SK-N-SH (cell line): ENCODE results near the gene HDAC7. TPM values are rescaled to one million over a fixed set of nuclear protein-coding genes. Genes with fewer than 3 reads are reported as not detected.

Experiments
- CTCF ChIA-PET: fragments of 300-600, 350-600 bp; formaldehyde crosslinking; extraction: SDS; loops from one replicate; lab custom pipeline; 2021; lab: Yijun Ruan, JAX
- POLR2A ChIA-PET: fragments of 350-600 bp; sonication (Branson Sonifier 250); formaldehyde crosslinking; extraction: SDS; loops from one replicate; lab custom pipeline; 2020; ENCODE audit warnings: antibody characterized with exemption, inconsistent platforms; lab: Yijun Ruan, JAX
- DNase-seq: peaks from one replicate; pipeline ENCODE4 v3.0.0; 2012
- H2AFZ ChIP-seq: fragments of 200-600 bp; sonication (generic); 2 replicates; pipeline ENCODE4 v1.8.1; 2016; ENCODE audit warnings: antibody characterized with exemption, mild to moderate bottlenecking, low read depth
- H3F3A ChIP-seq: fragments of 200-600 bp; sonication (generic); replicated peaks from 2 replicates; pipeline ENCODE3; 2016; ENCODE audit warnings: antibody characterized with exemption, mild to moderate bottlenecking; ENCODE audit not compliant: insufficient read depth
- H3K27ac ChIP-seq, 2 experiments: fragments of 200-500 bp in 1 of 2; fragments of 200-600 bp in 1 of 2; sonication (Bioruptor generic) in 1 of 2; sonication (generic), shearing (Covaris generic) in 1 of 2; 2 replicates each; pipeline versions ENCODE4 v1.5.1 to v1.6.1; 2014 to 2016; ENCODE audit warnings: low read depth in 2 of 2, inconsistent platforms in 1 of 2, low read length in 1 of 2, mild to moderate bottlenecking in 1 of 2, mixed read lengths in 1 of 2
- H3K27me3 ChIP-seq: fragments of 200-600 bp; sonication (generic), shearing (Covaris generic); 2 replicates; pipeline ENCODE4 v1.6.1; 2016; ENCODE audit warnings: mixed run types; ENCODE audit not compliant: insufficient read depth
- H3K36me3 ChIP-seq, 2 experiments: fragments of 200-500 bp in 1 of 2; fragments of 200-600 bp in 1 of 2; sonication (Bioruptor generic) in 1 of 2; sonication (generic) in 1 of 2; replicated peaks in 1 of 2; 2 replicates each; pipeline versions ENCODE3 to v1.5.1; 2014 to 2016; ENCODE audit warnings: low read length in 1 of 2, mild to moderate bottlenecking in 1 of 2; ENCODE audit not compliant: insufficient read depth in 2 of 2, control insufficient read depth in 1 of 2
- H3K4me1 ChIP-seq, 2 experiments: fragments of 200-500 bp in 1 of 2; fragments of 200-600 bp in 1 of 2; sonication (Bioruptor generic) in 1 of 2; sonication (generic), shearing (Covaris generic) in 1 of 2; 2 replicates each; pipeline versions ENCODE4 v1.5.1 to v1.6.1; 2014 to 2016; ENCODE audit warnings: low read depth in 1 of 2, low read length in 1 of 2, mixed run types in 1 of 2; ENCODE audit not compliant: insufficient read depth in 2 of 2, control insufficient read depth in 1 of 2
- H3K4me2 ChIP-seq: fragments of 200-600 bp; sonication (generic), shearing (Covaris generic); 2 replicates; pipeline ENCODE4 v1.6.1; 2017; ENCODE audit warnings: mixed run types
- H3K4me3 ChIP-seq, 2 experiments: fragments of 200-500 bp in 1 of 2; fragments of 200-600 bp in 1 of 2; sonication (Bioruptor generic) in 1 of 2; sonication (generic), shearing (Covaris generic) in 1 of 2; 2 replicates each; pipeline versions ENCODE4 v1.5.1 to v1.8.1; 2014 to 2016; ENCODE audit warnings: low read depth in 2 of 2, inconsistent platforms in 1 of 2, low read length in 1 of 2, mild to moderate bottlenecking in 1 of 2, mixed read lengths in 1 of 2, moderate library complexity in 1 of 2
- H3K79me2 ChIP-seq: fragments of 200-600 bp; sonication (generic); 2 replicates; pipeline ENCODE4 v1.8.1; 2017; ENCODE audit warnings: mild to moderate bottlenecking; ENCODE audit not compliant: insufficient read depth
- H3K9ac ChIP-seq: fragments of 200-600 bp; sonication (generic); 2 replicates; pipeline ENCODE4 v1.6.1; 2017; ENCODE audit warnings: mixed run types
- H3K9me2 ChIP-seq: fragments of 200-600 bp; sonication (generic); 2 replicates; pipeline ENCODE4 v1.6.1; 2017; ENCODE audit warnings: mixed run types
- H3K9me3 ChIP-seq: fragments of 200-600 bp; sonication (generic); 2 replicates; pipeline ENCODE4 v1.6.1; 2017; ENCODE audit warnings: mixed run types, mild to moderate bottlenecking, moderate library complexity
- H4K20me1 ChIP-seq: fragments of 200-600 bp; sonication (generic); 2 replicates; pipeline ENCODE4 v1.6.1; 2017; ENCODE audit warnings: mild to moderate bottlenecking, mixed run types; ENCODE audit not compliant: insufficient read depth
- CTCF ChIP-seq: fragments of 200-600 bp; sonication (generic); IDR thresholded peaks from 2 replicates; pipeline ENCODE4 v1.6.1; 2017; ENCODE audit warnings: antibody characterized with exemption, mild to moderate bottlenecking, moderate library complexity
- EP300 ChIP-seq, 2 experiments: IDR thresholded peaks; 2 replicates each; pipeline versions ENCODE4 v1.4.0 to v1.6.1; 2012; ENCODE audit warnings: borderline replicate concordance in 1 of 2, low read depth in 1 of 2, low read length in 1 of 2
- EZH2phosphoT487 ChIP-seq: fragments of 200-600 bp; sonication (generic); IDR thresholded peaks from 2 replicates; pipeline ENCODE4 v1.6.1; 2017; ENCODE audit warnings: low read depth, mixed run types, mild to moderate bottlenecking, antibody characterized with exemption, moderate library complexity, borderline replicate concordance
- GATA2 ChIP-seq: sonication (generic); formaldehyde crosslinking; IDR thresholded peaks from 2 replicates; pipeline ENCODE4 v1.5.0; 2020; ENCODE audit warnings: mild to moderate bottlenecking, missing genetic modification reagents
- REST ChIP-seq: IDR thresholded peaks from 2 replicates; pipeline ENCODE4 v1.6.1; 2012; ENCODE audit warnings: mild to moderate bottlenecking, low read depth, low read length, moderate library complexity
- RFX5 ChIP-seq: IDR thresholded peaks from 2 replicates; pipeline ENCODE4 v1.6.1; 2012; ENCODE audit warnings: mild to moderate bottlenecking, improper control_type of control experiment, low read length
- RXRA ChIP-seq: IDR thresholded peaks from 2 replicates; pipeline ENCODE4 v1.4.0; 2012; ENCODE audit warnings: low read depth, mild to moderate bottlenecking, borderline replicate concordance
- TCF12 ChIP-seq: IDR thresholded peaks from 2 replicates; pipeline ENCODE4 v1.4.0; 2012
- WGBS: methylation state at CpG from one replicate; pipeline ENCODE4 v1.1.6; 2017; ENCODE audit warnings: low lambda C conversion rate; 5-methylcytosine and 5-hydroxymethylcytosine counted together
- polyA plus RNA-seq, 3 experiments: library from polyadenylated mRNA; depleted of rRNA; stranded (reverse); fragments of >200 nt; gene quantifications; 2 replicates each; pipeline ENCODE4 v1.2.3, GENCODE V29; 2012
- TF ChIP-seq, protein P1 (sequence below): IDR thresholded peaks from 2 replicates; pipeline ENCODE4 v1.4.0; 2012; ENCODE audit warnings: low read depth, borderline replicate concordance
- TF ChIP-seq, protein P2 (sequence below): fragments of 150-350 bp; IDR thresholded peaks from 2 replicates; pipeline ENCODE4 v1.6.1; 2017; ENCODE audit warnings: antibody characterized with exemption, low read length, low read depth, borderline replicate concordance

Gene HDAC7
- polyA plus RNA-seq, 1 of the 3 experiments (the other 2 are of a cell fraction): 51.0 TPM

DNA sequence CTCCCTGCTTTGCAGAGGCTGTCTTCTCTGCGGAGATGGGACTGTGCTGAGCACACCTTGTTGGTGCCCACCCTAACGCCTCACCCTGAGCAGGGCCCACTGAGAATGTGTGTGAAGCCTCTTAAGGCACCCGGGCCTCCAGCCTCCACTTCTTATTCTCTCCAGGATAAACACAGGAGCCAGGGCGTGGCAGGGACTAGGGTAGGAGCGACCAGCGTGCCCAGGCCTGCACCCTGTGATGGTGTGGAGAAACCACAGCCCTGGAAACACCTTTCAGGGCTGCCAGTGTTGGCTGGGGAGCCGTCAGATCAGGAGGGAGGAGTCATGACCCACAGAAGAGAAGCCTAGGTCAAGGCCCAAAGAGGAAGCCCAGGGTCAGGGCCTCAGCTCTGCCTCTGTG lies 43.8 kb upstream of the HDAC7 start:
- TF ChIP-seq, protein P1, sequence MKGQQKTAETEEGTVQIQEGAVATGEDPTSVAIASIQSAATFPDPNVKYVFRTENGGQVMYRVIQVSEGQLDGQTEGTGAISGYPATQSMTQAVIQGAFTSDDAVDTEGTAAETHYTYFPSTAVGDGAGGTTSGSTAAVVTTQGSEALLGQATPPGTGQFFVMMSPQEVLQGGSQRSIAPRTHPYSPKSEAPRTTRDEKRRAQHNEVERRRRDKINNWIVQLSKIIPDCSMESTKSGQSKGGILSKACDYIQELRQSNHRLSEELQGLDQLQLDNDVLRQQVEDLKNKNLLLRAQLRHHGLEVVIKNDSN: no peak
- TF ChIP-seq REST: no peak
- no peak for TF ChIP-seq CTCF
- TF ChIP-seq, protein P2, sequence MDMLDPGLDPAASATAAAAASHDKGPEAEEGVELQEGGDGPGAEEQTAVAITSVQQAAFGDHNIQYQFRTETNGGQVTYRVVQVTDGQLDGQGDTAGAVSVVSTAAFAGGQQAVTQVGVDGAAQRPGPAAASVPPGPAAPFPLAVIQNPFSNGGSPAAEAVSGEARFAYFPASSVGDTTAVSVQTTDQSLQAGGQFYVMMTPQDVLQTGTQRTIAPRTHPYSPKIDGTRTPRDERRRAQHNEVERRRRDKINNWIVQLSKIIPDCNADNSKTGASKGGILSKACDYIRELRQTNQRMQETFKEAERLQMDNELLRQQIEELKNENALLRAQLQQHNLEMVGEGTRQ: no peak
- no peak for TF ChIP-seq RFX5
- no peak for TF ChIP-seq TCF12
- no peak for TF ChIP-seq EZH2phosphoT487
- TF ChIP-seq EP300 (IDR thresholded peaks at IDR 0.05; ENCODE audit: borderline replicate concordance in 1 of 2, low read depth in 1 of 2, low read length in 1 of 2): no peak
- TF ChIP-seq RXRA: no peak
- no peak for TF ChIP-seq GATA2 (CRISPR knock-in tag)
- Histone ChIP-seq H3F3A (no peaks in the 10 kb centered on the region), H2AFZ (no peak overlapping the region), H3K9ac (no peak overlapping the region), H3K9me3 (no peaks in the 10 kb centered on the region), H3K27me3 (no peaks in the 10 kb centered on the region), H3K36me3 (no peaks in the 10 kb centered on the region), H3K4me3 (no peak overlapping the region), H3K4me2 (no peak overlapping the region), H3K4me1 (no peaks in the 10 kb centered on the region), H3K9me2 (no peaks in the 10 kb centered on the region), H3K79me2 (no peaks in the 10 kb centered on the region), H3K27ac (no peak overlapping the region), H4K20me1 (no peaks in the 10 kb centered on the region)
- DNase-seq: no peak
- POLR2A ChIA-PET: no interaction called here
- WGBS: 68% methylated on average over 7 of the region's 7 CpGs
- CTCF ChIA-PET: interaction anchor here (0.8 to 1.9 kb wide), 5 partner anchors 9 to 42 kb away, joined by 3 to 8 read pairs (median 3); partner anchors contain the start of gene VDR
